ENCODE data around the gene CCDC90B. TPM values are rescaled to one million over a fixed set of nuclear protein-coding genes. Genes with fewer than 3 reads are reported as not detected.
"Not testable (repeated sequence)": the region's sequence is repeated elsewhere in the genome, so short reads cannot be mapped to it uniquely, and the experiment has no call there.

The CCDC90B gene
- total and polyA plus RNA-seq, 5 donors from 2014 or later = 35.9 to 77.6 (median 70.1) TPM

GRCh38 chr11:83271734-83272133, 14.4 kb downstream of the CCDC90B start:
- DNase-seq; H3K27me3 ChIP-seq (ENCODE audit: control insufficient read depth, insufficient read depth, low read length); H3K4me1 ChIP-seq (ENCODE audit: control insufficient read depth, insufficient read depth, low read length, poor library complexity, severe bottlenecking); ATAC-seq (ENCODE audit: low read depth in 2 of 2); H3K27me3 Mint-ChIP-seq; H3K9me3 Mint-ChIP-seq; H3K4me3 ChIP-seq (ENCODE audit: low read depth, low read length); H3K27ac ChIP-seq (ENCODE audit: insufficient read depth, low read length, poor library complexity, severe bottlenecking); H3K9me3 ChIP-seq (ENCODE audit: control insufficient read depth in 2 of 2, low read length in 2 of 2); H3K4me3 Mint-ChIP-seq: not testable (repeated sequence)
- H3K27ac Mint-ChIP-seq = peak overlapping the region in 1 of 3 donors; percentile 40
- H3K36me3 ChIP-seq (ENCODE audit: control insufficient read depth, insufficient read depth, low read length) = peaks cover 52% of the 10 kb centered on the region
- peaks cover 63% of the 10 kb centered on the region for H3K36me3 Mint-ChIP-seq
- peaks cover 4 to 35% (median 27%) of the 10 kb centered on the region in 4 donors for H3K4me1 Mint-ChIP-seq

- not testable (repeated sequence) for H3K27ac ChIP-seq (ENCODE audit: insufficient read depth, low read length, poor library complexity, severe bottlenecking); H3K4me1 ChIP-seq (ENCODE audit: control insufficient read depth, insufficient read depth, low read length, poor library complexity, severe bottlenecking); H3K9me3 ChIP-seq (ENCODE audit: control insufficient read depth in 2 of 2, low read length in 2 of 2); H3K27me3 ChIP-seq (ENCODE audit: control insufficient read depth, insufficient read depth, low read length); ATAC-seq (ENCODE audit: low read depth in 2 of 2); H3K27me3 Mint-ChIP-seq; H3K9me3 Mint-ChIP-seq; H3K4me3 ChIP-seq (ENCODE audit: low read depth, low read length); DNase-seq; H3K4me3 Mint-ChIP-seq
- Mint-ChIP-seq H3K4me1 (peaks cover 4 to 33% (median 21%) of the 10 kb centered on the region in 4 donors), H3K36me3 (peaks cover 67% of the 10 kb centered on the region), H3K27ac (peak overlapping the region in 1 of 3 donors; percentile 66)
- H3K36me3 ChIP-seq (ENCODE audit: control insufficient read depth, insufficient read depth, low read length) = peaks cover 49% of the 10 kb centered on the region
Measured at GRCh38 chr11:83269080-83269479, 17.1 kb downstream of the CCDC90B start.

DNA sequence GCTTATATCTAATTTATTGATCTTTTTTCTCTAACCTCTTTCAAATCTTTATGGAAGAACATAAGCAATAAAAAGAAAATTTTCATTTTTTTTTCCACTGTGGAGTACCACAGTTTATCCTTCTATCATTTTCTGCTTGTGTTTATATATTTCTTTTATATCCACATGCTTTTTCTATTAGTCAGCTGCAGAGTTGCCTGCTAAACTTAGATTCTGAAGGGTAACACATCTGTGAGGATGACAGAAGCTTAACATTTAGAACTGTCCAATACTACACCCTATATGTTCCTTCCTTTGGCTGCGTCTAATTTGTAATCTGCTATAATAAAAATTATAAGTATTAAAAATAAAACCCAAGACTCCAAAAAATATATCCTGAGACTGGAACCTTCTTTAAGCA, 20.8 kb downstream of the CCDC90B start:
- H3K4me1 ChIP-seq (ENCODE audit: control insufficient read depth, insufficient read depth, low read length, poor library complexity, severe bottlenecking) = no peaks in the 10 kb centered on the region
- H3K27ac ChIP-seq (ENCODE audit: insufficient read depth, low read length, poor library complexity, severe bottlenecking) = no peak overlapping the region
- Mint-ChIP-seq H3K4me3 (no peak overlapping the region), H3K27me3 (no peaks in the 10 kb centered on the region), H3K27ac (no peak overlapping the region), H3K36me3 (peaks cover 48% of the 10 kb centered on the region), H3K9me3 (no peaks in the 10 kb centered on the region), H3K4me1 (peaks cover 0 to 27% (median 17%) of the 10 kb centered on the region in 4 donors)
- H3K4me3 ChIP-seq (ENCODE audit: low read depth, low read length) = no peak overlapping the region
- no peaks in the 10 kb centered on the region for H3K9me3 ChIP-seq (ENCODE audit: control insufficient read depth in 2 of 2, low read length in 2 of 2)
- DNase-seq = no peak
- ATAC-seq (ENCODE audit: low read depth in 2 of 2) = no peak
- no peaks in the 10 kb centered on the region for H3K27me3 ChIP-seq (ENCODE audit: control insufficient read depth, insufficient read depth, low read length)
- H3K36me3 ChIP-seq (ENCODE audit: control insufficient read depth, insufficient read depth, low read length) = peaks cover 56% of the 10 kb centered on the region

GRCh38 chr11:83259559-83259958, 26.6 kb downstream of the CCDC90B start:
- Mint-ChIP-seq H3K9me3 (no peaks in the 10 kb centered on the region), H3K27me3 (no peaks in the 10 kb centered on the region), H3K4me3 (no peak overlapping the region), H3K36me3 (peaks cover 17% of the 10 kb centered on the region), H3K4me1 (peaks cover 0 to 8% (median 0%) of the 10 kb centered on the region in 4 donors), H3K27ac (no peak overlapping the region)
- no peaks in the 10 kb centered on the region for H3K4me1 ChIP-seq (ENCODE audit: control insufficient read depth, insufficient read depth, low read length, poor library complexity, severe bottlenecking)
- no peaks in the 10 kb centered on the region for H3K9me3 ChIP-seq (ENCODE audit: control insufficient read depth in 2 of 2, low read length in 2 of 2)
- H3K4me3 ChIP-seq (ENCODE audit: low read depth, low read length) = no peak overlapping the region
- ATAC-seq (ENCODE audit: low read depth in 2 of 2) = no peak
- no peak for DNase-seq
- H3K36me3 ChIP-seq (ENCODE audit: control insufficient read depth, insufficient read depth, low read length) = peaks cover 64% of the 10 kb centered on the region
- no peak overlapping the region for H3K27ac ChIP-seq (ENCODE audit: insufficient read depth, low read length, poor library complexity, severe bottlenecking)
- no peaks in the 10 kb centered on the region for H3K27me3 ChIP-seq (ENCODE audit: control insufficient read depth, insufficient read depth, low read length)

DNA sequence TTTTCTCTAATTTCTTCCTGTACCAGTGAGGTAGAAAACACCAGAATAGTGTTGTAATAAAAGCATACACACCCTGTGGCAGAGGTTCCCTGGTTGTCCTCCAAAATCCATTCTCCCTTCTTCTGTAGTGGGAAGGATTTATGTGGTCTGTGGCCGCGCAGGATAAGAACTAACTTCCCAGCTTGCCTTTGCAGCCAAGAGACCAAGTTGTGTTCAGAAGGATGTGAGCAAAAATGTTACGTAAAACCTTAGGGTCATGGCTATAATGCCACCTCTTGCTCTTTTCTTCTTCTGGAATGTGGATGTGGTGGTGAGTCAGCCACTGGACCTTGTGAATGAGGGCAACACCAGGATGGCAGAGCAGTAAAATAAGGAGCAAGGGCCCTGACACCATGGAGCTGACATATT, 28.4 kb downstream of the CCDC90B start:
- Mint-ChIP-seq H3K9me3 (no peaks in the 10 kb centered on the region), H3K27ac (peak overlapping the region in 2 of 3 donors; percentile 36 to 68), H3K4me1 (peaks cover 0 to 5% (median 0%) of the 10 kb centered on the region in 4 donors), H3K27me3 (no peaks in the 10 kb centered on the region), H3K36me3 (peaks cover 9% of the 10 kb centered on the region), H3K4me3 (no peak overlapping the region)
- Histone ChIP-seq H3K36me3 (ENCODE audit: control insufficient read depth, insufficient read depth, low read length) (peaks cover 47% of the 10 kb centered on the region), H3K27me3 (ENCODE audit: control insufficient read depth, insufficient read depth, low read length) (no peaks in the 10 kb centered on the region), H3K27ac (ENCODE audit: insufficient read depth, low read length, poor library complexity, severe bottlenecking) (no peak overlapping the region), H3K9me3 (ENCODE audit: control insufficient read depth in 2 of 2, low read length in 2 of 2) (no peaks in the 10 kb centered on the region), H3K4me1 (ENCODE audit: control insufficient read depth, insufficient read depth, low read length, poor library complexity, severe bottlenecking) (no peaks in the 10 kb centered on the region), H3K4me3 (ENCODE audit: low read depth, low read length) (no peak overlapping the region)
- ATAC-seq (ENCODE audit: low read depth in 2 of 2) = no peak
- no peak for DNase-seq

GRCh38 chr11:83256602-83257340, 29.4 kb downstream of the CCDC90B start:
- Histone ChIP-seq H3K27ac (ENCODE audit: insufficient read depth, low read length, poor library complexity, severe bottlenecking) (no peak overlapping the region), H3K9me3 (ENCODE audit: control insufficient read depth in 2 of 2, low read length in 2 of 2) (no peaks in the 10 kb centered on the region), H3K4me3 (ENCODE audit: low read depth, low read length) (no peak overlapping the region), H3K36me3 (ENCODE audit: control insufficient read depth, insufficient read depth, low read length) (peaks cover 43% of the 10 kb centered on the region), H3K4me1 (ENCODE audit: control insufficient read depth, insufficient read depth, low read length, poor library complexity, severe bottlenecking) (no peaks in the 10 kb centered on the region), H3K27me3 (ENCODE audit: control insufficient read depth, insufficient read depth, low read length) (no peaks in the 10 kb centered on the region)
- H3K9me3 Mint-ChIP-seq = no peaks in the 10 kb centered on the region
- DNase-seq (no peak), ATAC-seq (ENCODE audit: low read depth in 2 of 2) (no peak)
- no peak overlapping the region for H3K4me3 Mint-ChIP-seq
- H3K4me1 Mint-ChIP-seq = peaks cover 0 to 5% (median 0%) of the 10 kb centered on the region in 4 donors
- peak overlapping the region in 1 of 3 donors; percentile 36 for H3K27ac Mint-ChIP-seq
- H3K36me3 Mint-ChIP-seq = peaks cover 7% of the 10 kb centered on the region
- no peaks in the 10 kb centered on the region for H3K27me3 Mint-ChIP-seq

- DNase-seq (no peak), ATAC-seq (ENCODE audit: low read depth in 2 of 2) (no peak)
- peak overlapping the region in 1 of 3 donors; percentile 5 for H3K27ac Mint-ChIP-seq
- Histone ChIP-seq H3K27ac (ENCODE audit: insufficient read depth, low read length, poor library complexity, severe bottlenecking) (no peak overlapping the region), H3K36me3 (ENCODE audit: control insufficient read depth, insufficient read depth, low read length) (peaks cover 30% of the 10 kb centered on the region), H3K4me3 (ENCODE audit: low read depth, low read length) (no peak overlapping the region), H3K9me3 (ENCODE audit: control insufficient read depth in 2 of 2, low read length in 2 of 2) (no peaks in the 10 kb centered on the region), H3K27me3 (ENCODE audit: control insufficient read depth, insufficient read depth, low read length) (no peaks in the 10 kb centered on the region), H3K4me1 (ENCODE audit: control insufficient read depth, insufficient read depth, low read length, poor library complexity, severe bottlenecking) (no peaks in the 10 kb centered on the region)
- H3K4me3 Mint-ChIP-seq = no peak overlapping the region
- peaks cover 0 to 3% (median 0%) of the 10 kb centered on the region in 4 donors for H3K4me1 Mint-ChIP-seq
- peaks cover 4% of the 10 kb centered on the region for H3K36me3 Mint-ChIP-seq
- H3K27me3 Mint-ChIP-seq = no peaks in the 10 kb centered on the region
- H3K9me3 Mint-ChIP-seq = no peaks in the 10 kb centered on the region
Measured at GRCh38 chr11:83255366-83255765, 30.8 kb downstream of the CCDC90B start.

DNA sequence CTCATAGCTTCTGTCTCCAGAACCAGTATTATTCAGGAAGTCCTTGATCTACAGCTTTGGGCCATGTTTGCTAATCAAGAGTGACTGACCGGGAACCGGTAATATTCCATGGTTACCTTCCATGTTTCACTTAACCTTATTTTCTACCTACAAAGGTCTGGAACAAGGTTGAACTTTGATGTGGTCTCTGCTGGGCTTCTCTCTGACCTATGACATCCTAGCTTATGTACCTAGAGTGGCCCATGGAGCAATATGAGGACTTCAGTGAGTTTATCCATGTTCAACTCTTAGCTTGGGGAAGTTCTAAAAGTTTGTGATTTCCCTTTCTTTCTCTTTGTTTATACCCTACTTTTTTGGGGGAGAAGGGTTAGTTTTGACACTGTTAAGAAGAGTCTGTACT, 33.2 kb downstream of the CCDC90B start:
- Mint-ChIP-seq H3K27ac (no peak overlapping the region), H3K4me1 (peaks cover 0 to 11% (median 6%) of the 10 kb centered on the region in 4 donors), H3K4me3 (no peak overlapping the region), H3K27me3 (no peaks in the 10 kb centered on the region), H3K36me3 (peaks cover 4% of the 10 kb centered on the region), H3K9me3 (no peaks in the 10 kb centered on the region)
- Histone ChIP-seq H3K4me1 (ENCODE audit: control insufficient read depth, insufficient read depth, low read length, poor library complexity, severe bottlenecking) (peaks cover 7% of the 10 kb centered on the region), H3K27ac (ENCODE audit: insufficient read depth, low read length, poor library complexity, severe bottlenecking) (no peak overlapping the region), H3K9me3 (ENCODE audit: control insufficient read depth in 2 of 2, low read length in 2 of 2) (no peaks in the 10 kb centered on the region), H3K36me3 (ENCODE audit: control insufficient read depth, insufficient read depth, low read length) (peaks cover 10% of the 10 kb centered on the region), H3K27me3 (ENCODE audit: control insufficient read depth, insufficient read depth, low read length) (no peaks in the 10 kb centered on the region), H3K4me3 (ENCODE audit: low read depth, low read length) (no peak overlapping the region)
- DNase-seq (no peak), ATAC-seq (ENCODE audit: low read depth in 2 of 2) (no peak)

Measured in CD4-positive, CD25-positive, alpha-beta regulatory T cell (primary cell).